Upper lobe of left lung (tissue), 6 donors: ENCODE results near the gene MYO1G. TPM values are rescaled to one million over a fixed set of nuclear protein-coding genes. Genes with fewer than 3 reads are reported as not detected.

Experiments used
- ATAC-seq, 2 donors: fragments of 200-7000 bp; cut with Tn5 transposase; one replicate each; pipeline ENCODE4 v1.9.1; 2022; ENCODE audit warnings: mild to moderate bottlenecking in 2 of 2, moderate library complexity in 2 of 2; ENCODE audit not compliant: low FRiP score in 2 of 2
- DNase-seq, 2 donors: peaks; one replicate each; pipeline ENCODE4 v3.0.0-alpha.2; 2019 to 2020
- H3K27ac ChIP-seq, 4 donors: fragments of 200-600 bp; sonication (generic); one replicate each; pipeline ENCODE4 v1.5.1; 2016 to 2019
- H3K27me3 ChIP-seq, 4 donors: fragments of 200-600 bp; sonication (generic); one replicate each; pipeline ENCODE4 v1.5.1; 2017 to 2019
- H3K36me3 ChIP-seq, 4 donors: fragments of 200-600 bp; sonication (generic); one replicate each; pipeline ENCODE4 v1.5.1; 2016 to 2019
- H3K4me1 ChIP-seq, 4 donors: fragments of 200-600 bp; sonication (generic); one replicate each; pipeline ENCODE4 v1.5.1; 2018 to 2019
- H3K4me3 ChIP-seq, 4 donors: fragments of 200-600 bp; sonication (generic); one replicate each; pipeline ENCODE4 v1.5.1; 2017 to 2019; ENCODE audit warnings: mild to moderate bottlenecking in 2 of 4, moderate library complexity in 1 of 4
- H3K9me3 ChIP-seq, 4 donors: fragments of 200-600 bp; sonication (generic); one replicate each; pipeline ENCODE4 v1.5.1; 2018 to 2019
- CTCF ChIP-seq, 6 experiments: fragments of 450-650 bp in 4 of 6; fragments of 200-600 bp in 2 of 6; sonication (generic) in 2 of 6; IDR thresholded peaks; one replicate each; pipeline ENCODE4 v1.5.1; 2016 to 2019; ENCODE audit warnings: antibody characterized with exemption in 6 of 6
- EP300 ChIP-seq, 4 donors: sonication (generic); formaldehyde crosslinking; IDR thresholded peaks; one replicate each; pipeline ENCODE4 v1.5.1; 2017; ENCODE audit warnings: antibody characterized with exemption in 4 of 4, control low read depth in 2 of 4
- POLR2A ChIP-seq, 4 donors: fragments of 450-650 bp; IDR thresholded peaks; one replicate each; pipeline ENCODE4 v1.5.1; 2016 to 2017; ENCODE audit warnings: antibody characterized with exemption in 4 of 4, mild to moderate bottlenecking in 2 of 4
- POLR2AphosphoS5 ChIP-seq, 2 donors: sonication (generic); formaldehyde crosslinking; IDR thresholded peaks; one replicate each; pipeline ENCODE4 v1.5.1; 2017; ENCODE audit warnings: antibody characterized with exemption in 2 of 2
- WGBS, 2 donors: methylation state at CpG; one replicate each; pipeline ENCODE4 v1.1.5; 2017 to 2018; 5-methylcytosine and 5-hydroxymethylcytosine counted together
- total RNA-seq, 6 donors: library from RNA; depleted of rRNA in 4 of 6; stranded (reverse); fragments of >200 nt in 4 of 6; gene quantifications; one replicate each; pipeline versions ENCODE4 v1.1.0 to v1.2.1, GENCODE V29; 2016 to 2021
- donor health status: DM: no; HTN: no; CAD: no; lungs with moderate emphysema.
- donor health status: DM: no; HTN: yes; CAD: no; lungs with severe emphysema.

MYO1G gene
- total RNA-seq, 6 donors from 2014 or later, result 19.7 to 51.3 (median 38.0) TPM

DNA sequence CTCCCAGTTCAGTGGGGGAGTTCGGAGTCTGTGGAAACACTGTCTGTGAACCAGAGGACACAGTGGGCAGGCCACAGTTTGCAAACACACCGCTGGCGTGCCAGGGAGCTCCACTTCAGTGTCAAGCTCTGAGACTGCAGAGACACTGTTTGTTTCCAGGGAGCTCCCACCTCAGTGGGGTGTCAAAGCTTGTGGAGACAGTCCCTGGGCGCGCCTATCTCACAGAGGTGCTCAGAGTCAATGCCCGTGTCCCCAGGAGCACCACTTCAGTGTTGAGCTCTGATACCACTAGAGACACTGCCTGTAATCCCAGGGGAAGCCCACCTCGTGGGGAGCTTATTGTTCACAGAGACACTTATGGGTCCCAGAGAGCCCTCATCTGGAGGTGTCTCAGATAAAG lies 4.3 kb downstream of the MYO1G start:
- no peaks in the 10 kb centered on the region for H3K27me3 ChIP-seq
- DNase-seq, result no peak
- H3K4me1 ChIP-seq, result peaks cover 8 to 32% (median 31%) of the 10 kb centered on the region in 4 donors
- H3K4me3 ChIP-seq, result no peak overlapping the region
- peaks cover 0 to 24% (median 17%) of the 10 kb centered on the region in 4 donors for H3K36me3 ChIP-seq
- H3K9me3 ChIP-seq, result no peaks in the 10 kb centered on the region
- no peak for ATAC-seq
- no peak overlapping the region for H3K27ac ChIP-seq
- 85% methylated on average over 7 of the region's 7 CpGs; no CpG with 5 or more reads in 1 of the 2 donors for WGBS, 2 donors
- TF ChIP-seq CTCF (IDR thresholded peaks at IDR 0.05), result no peak
- TF ChIP-seq POLR2A (IDR thresholded peaks at IDR 0.05), result no peak

DNA sequence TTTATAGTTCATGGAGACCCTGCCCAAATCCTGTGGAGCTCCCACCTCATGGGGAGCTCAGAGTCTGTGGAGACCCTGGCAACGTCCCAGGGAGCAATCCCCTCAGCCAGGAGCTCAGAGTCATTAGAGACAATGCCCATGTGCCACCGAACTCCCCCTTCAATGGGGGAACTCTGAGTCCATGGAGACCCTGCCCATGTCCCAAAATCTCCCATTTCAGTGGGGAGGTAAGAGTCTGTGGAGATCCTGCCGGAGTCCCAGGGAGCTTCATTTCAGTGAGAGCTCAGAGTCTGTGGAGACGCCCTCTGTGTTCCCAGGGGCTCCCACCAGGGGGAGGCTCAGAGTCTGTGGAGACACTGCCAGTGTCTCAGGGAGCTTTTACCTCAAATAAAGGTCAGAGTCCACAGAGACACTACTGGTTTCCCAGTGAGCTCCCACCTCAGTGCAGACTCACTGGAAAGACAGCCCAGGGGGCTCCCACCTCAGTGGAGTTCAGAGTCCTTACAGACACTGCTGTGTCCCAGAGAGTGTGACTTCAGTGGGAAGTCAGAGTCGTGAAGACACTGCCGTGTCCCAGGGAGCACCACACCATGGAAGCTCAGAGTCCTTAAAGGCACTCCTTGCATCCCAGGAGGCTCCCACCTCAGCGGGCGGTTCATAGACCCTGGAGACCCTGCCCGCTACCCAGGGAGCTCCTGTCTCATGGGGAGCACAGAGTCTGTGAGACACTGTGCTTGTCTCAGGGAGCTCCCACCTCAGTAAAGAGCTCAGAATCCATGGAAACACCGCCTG lies 5.0 kb downstream of the MYO1G start:
- DNase-seq (no peak), ATAC-seq (peak in 1 of 2 donors; percentile 49)

DNA sequence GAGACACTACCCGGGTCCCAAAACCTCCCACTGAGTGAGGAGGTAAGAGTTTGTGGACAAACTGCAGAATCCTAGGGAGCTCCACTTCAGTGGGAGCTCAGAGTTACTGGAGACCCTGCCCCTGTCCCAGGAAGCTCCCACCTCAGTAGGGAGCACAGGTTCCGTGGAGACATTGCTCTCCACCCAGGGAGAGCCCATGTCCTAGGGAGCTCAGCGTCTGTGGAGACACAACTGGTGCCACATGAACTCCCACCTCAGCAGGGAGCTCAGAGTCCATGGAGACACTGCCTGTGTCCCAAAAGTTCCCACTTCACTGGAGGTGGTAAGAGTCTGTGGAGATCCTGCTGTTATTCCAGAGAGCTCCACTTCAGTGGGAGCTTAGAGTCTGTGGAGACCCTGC lies 6.3 kb downstream of the MYO1G start:
- no peaks in the 10 kb centered on the region for H3K27me3 ChIP-seq
- no peak overlapping the region for H3K4me3 ChIP-seq
- TF ChIP-seq CTCF (IDR thresholded peaks at IDR 0.05) (no peak), POLR2AphosphoS5 (IDR thresholded peaks at IDR 0.05) (no peak), POLR2A (IDR thresholded peaks at IDR 0.05) (no peak), EP300 (IDR thresholded peaks at IDR 0.05) (no peak)
- H3K27ac ChIP-seq, result no peak overlapping the region
- H3K4me1 ChIP-seq, result peaks cover 0 to 13% (median 13%) of the 10 kb centered on the region in 4 donors
- H3K36me3 ChIP-seq, result peaks cover 0 to 24% (median 15%) of the 10 kb centered on the region in 4 donors
- 91% methylated on average over 3 of the region's 3 CpGs; no CpG with 5 or more reads in 1 of the 2 donors for WGBS, 2 donors
- DNase-seq, result peak in 1 of 2 donors; percentile 5
- no peak for ATAC-seq
- no peaks in the 10 kb centered on the region for H3K9me3 ChIP-seq

More for the DNA sequence above, 5.0 kb downstream of the MYO1G start:
- Histone ChIP-seq H3K36me3 (peaks cover 0 to 24% (median 17%) of the 10 kb centered on the region in 4 donors), H3K27ac (no peak overlapping the region), H3K4me1 (peaks cover 1 to 25% (median 24%) of the 10 kb centered on the region in 4 donors), H3K27me3 (no peaks in the 10 kb centered on the region), H3K4me3 (no peak overlapping the region), H3K9me3 (no peaks in the 10 kb centered on the region)
- WGBS, 2 donors, result 20 to 75% methylated on average over 1 to 10 of the region's 10 CpGs
- no peak for TF ChIP-seq EP300 (IDR thresholded peaks at IDR 0.05)
- TF ChIP-seq POLR2A (IDR thresholded peaks at IDR 0.05), result no peak
- TF ChIP-seq CTCF (IDR thresholded peaks at IDR 0.05), result peak; percentile 47 to 65 (median 54)
- no peak for TF ChIP-seq POLR2AphosphoS5 (IDR thresholded peaks at IDR 0.05)

DNA sequence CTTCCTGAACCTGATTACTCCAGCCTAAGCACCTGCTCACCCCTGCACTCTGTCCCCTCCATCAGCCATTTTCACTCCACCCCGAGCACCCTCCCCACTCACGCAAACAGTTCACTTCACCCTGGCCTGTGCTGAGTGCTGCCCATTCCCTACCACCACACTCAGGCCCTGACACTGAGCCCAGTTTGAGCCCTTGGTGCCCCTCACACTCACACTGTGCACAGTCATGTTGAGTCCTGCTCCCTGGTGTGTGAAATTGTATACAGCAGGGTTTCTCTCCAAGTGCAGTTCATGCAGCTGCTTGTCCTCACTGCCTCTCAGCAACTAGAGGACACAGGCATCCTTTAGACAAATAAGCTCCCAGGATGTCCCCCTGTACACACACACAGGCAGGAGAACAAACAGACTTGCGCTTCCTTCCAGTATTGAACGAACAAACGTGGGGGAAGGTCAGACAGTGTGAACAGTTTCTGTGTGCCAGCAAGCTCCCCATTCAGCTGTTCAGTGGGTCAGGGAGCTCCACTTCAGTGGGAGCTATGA lies 6.8 kb downstream of the MYO1G start:
- peak in 1 of 2 donors; percentile 18 for DNase-seq
- 71% methylated on average over 5 of the region's 5 CpGs for WGBS, 2 donors
- peaks cover 0 to 7% (median 7%) of the 10 kb centered on the region in 4 donors for H3K4me1 ChIP-seq

More for the DNA sequence above, 6.8 kb downstream of the MYO1G start:
- ATAC-seq, result no peak
- no peak overlapping the region for H3K4me3 ChIP-seq
- H3K9me3 ChIP-seq, result no peaks in the 10 kb centered on the region
- no peak overlapping the region for H3K27ac ChIP-seq
- TF ChIP-seq CTCF (IDR thresholded peaks at IDR 0.05) (no peak), POLR2A (IDR thresholded peaks at IDR 0.05) (no peak), POLR2AphosphoS5 (IDR thresholded peaks at IDR 0.05) (no peak), EP300 (IDR thresholded peaks at IDR 0.05) (no peak)
- H3K36me3 ChIP-seq, result peaks cover 0 to 24% (median 17%) of the 10 kb centered on the region in 4 donors
- no peaks in the 10 kb centered on the region for H3K27me3 ChIP-seq
